Smooth muscle cell of the brain vasculature (primary cell): ENCODE measurements around the gene RUNDC1.
"Not testable (repeated sequence)": the region's sequence is repeated elsewhere in the genome, so short reads cannot be mapped to it uniquely, and the experiment has no call there.

Source experiments
- DNase-seq: peaks from one replicate; pipeline ENCODE4 v3.0.0-alpha.2; 2012; ENCODE audit warnings: low read depth, low spot score

RUNDC1 gene

DNA sequence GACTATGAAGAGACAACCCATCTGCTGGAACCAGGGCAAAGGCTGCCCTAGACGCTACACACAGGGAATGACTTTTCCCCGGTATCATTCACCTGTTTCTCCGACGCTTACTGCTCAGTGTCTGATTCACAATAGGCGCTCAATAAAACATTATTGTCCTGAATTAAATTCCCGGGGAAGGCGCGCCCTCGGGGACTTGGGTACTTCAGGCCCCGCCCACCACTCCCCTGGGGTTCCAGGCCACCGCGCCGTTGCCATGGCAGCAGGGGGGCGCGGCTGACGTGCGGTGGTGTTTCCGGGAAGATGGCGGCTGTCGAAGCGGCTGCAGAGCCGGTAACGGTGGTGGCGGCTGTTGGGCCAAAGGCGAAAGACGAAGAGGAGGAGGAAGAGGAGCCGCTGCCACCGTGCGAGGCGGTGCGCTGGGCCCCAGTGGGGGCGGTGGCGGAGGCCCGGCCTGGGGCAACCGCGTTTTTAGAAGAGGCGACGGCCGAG is at the start of gene RUNDC1:
Gene RUNDC1 (plus strand): TSS at position 292 of the 492 bp plus-strand sequence. CDS start 12 bp downstream, at position 304.
- peak; percentile 55 for DNase-seq

DNA sequence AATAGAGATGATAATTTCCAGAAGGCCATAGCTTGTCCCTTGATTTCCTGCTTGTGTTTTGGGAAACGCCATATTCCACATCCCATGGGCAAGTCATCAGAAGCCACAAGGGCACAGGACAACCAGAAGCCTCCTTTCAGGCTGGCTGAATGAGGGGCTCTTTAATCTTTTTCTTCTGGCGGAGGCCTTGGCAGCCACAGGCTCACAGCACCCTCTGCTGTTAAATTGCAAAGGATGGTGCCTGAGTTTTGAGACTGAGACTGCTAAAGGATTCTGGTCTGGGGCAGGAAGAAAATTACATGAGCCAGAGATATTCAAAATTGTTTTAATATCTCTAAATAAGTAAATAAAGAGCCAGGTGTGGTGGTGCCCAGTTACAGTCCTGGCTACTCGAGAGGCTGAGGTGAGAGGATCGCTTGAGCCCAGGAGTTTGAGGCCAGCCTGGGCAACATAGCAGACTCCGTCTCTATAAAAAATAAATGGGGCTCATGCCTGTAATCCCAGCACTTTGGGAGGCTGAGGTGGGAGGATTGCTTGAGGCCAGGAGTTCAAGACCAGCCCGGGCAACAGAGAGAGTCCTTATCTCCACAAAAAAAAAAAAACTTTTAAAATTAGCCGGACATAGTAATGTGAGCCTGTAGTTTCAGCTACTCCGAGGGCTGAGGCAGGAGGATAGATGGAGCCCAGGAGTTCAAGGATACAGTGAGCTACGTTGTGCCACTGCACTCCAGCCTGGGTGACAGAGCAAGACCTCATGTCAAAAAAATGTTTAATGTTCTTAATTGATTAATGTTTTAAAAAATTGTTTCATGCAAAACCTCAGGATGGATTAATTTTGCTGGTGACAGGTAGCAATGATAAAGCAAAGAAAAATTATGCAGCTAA is 42.4 kb upstream of the RUNDC1 start:
- DNase-seq, result no peak

DNA sequence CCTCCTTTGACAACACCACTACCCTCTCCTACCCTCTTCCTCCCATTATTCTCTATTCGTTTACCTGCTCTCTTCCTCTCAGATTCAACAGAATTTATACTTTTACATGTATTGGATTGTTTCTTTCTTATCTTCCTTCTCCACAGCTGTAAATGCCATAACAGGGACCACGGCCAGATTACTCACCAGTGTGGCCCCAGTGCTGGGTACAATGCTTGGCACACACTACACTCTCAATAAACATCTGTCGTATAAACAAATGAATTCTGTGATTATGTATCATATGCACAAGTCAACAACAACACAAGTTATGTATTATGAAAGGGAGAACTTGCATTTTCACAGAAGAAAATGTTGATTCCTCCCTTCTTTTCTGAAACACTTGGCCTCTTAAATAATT is 36.2 kb upstream of the RUNDC1 start:
- no peak for DNase-seq

DNA sequence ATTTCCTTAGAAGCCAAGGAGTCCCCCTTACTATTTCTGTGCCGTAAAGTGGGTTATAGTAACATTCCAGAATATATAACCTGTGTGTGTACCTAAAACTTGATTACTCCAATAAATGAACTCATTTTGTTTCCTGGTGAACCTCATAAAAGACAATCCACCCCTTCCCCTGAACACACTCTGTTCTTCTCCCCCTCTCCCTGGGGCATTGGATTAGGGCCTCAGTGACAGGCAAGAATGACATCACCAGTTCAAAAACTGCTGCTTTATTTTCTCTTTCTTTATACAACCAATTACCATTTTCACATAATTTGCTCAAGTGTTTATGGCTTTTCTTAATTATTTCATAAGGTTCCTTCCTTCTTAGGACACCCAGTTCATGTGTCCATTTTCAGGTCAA is 33.6 kb upstream of the RUNDC1 start:
- no peak for DNase-seq

DNA sequence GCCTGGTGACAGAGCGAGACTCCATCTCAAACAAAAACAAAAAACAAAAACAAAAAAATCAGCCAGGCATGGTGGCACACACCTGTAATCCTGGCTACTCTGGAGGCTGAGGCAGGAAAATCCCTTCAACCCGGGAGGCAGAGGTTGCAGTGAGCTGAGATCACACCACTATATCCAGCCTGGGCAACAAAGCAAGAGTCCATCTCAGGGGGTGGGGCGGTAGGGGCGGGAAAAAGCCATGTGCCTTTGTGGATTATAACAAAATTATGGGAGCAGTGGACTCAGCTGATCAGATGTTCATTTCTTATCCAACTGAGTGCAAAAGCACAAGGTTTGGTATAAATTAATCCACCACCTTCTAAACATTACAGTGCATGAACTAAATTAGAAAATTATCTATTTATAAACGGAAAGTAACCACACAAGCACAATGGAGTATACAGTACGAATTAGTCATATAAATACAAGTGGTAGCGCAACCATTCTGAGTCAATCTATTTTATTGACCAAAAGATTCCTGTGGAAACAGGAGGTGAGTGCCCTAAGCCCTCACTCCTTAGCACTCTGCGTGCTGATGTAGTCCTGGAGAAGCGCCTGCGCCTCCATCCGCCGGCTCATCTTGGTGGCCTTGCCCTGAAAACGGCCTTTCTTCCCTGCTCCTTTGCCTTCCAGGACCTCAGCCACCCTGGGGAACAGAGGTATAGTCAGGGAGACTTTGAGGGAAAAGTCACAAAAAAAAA is 30.2 kb upstream of the RUNDC1 start:
- DNase-seq, result no peak

DNA sequence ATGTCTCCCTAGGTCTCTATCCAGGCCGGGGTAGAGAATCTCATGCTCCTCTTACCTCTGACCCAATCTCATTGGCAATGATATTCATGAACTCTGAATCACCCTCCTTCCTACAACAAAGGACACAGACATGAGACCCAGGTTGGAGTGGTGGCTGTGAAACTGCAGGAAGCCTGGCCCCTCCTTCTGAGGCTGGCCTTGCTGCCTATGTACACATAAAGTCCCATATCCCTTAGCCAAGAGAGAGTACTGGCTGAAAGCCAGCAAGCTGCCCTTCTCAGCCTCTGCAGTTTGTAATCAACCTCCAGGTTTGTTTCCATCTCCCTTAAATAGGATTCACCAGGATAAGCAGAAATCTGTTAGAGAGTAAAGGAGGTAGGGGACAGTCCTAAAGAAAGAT is 26.7 kb upstream of the RUNDC1 start:
- no peak for DNase-seq

DNA sequence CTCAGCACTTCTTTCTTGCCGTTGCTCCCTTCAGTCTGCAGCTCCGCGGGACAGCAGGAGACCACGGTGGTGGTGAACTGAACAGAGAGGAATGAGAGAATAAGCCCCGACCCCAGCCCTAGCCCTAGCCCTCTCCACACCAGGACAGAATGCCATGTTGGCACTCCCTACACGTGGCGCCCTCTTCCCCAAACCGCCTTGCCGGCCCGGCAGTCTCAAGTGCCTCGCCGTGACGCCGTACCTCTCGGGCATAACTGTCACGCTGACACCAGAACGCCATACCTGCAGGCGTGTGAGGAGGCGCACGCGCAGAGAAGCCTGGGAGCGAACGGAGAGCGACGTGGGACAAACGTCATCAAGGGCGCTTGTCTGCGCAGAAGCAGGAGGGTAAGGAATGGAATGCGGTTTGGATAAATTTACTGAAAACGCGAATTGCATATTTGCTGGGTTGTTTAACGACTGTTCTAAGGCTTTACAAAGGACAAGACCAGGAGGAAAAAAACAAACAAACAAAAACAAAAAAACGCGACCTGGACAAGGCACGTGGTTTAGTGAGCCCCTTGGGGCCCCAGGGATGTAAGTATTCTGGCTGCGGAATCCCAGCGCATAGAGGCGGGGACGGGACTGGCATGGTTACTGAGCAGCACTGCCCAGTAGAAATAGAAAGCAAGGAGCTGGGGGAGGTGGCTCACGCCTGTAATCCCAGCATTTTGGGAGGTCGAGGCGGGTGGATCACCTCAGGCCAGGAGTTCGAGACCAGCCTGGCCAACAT is 16.0 kb upstream of the RUNDC1 start, which contains the start of gene AARSD1:
Gene AARSD1 (minus strand): TSS at position 294 of the 772 bp plus-strand sequence. CDS start 14 bp downstream, at position 280.
- peak; percentile 86 for DNase-seq

DNA sequence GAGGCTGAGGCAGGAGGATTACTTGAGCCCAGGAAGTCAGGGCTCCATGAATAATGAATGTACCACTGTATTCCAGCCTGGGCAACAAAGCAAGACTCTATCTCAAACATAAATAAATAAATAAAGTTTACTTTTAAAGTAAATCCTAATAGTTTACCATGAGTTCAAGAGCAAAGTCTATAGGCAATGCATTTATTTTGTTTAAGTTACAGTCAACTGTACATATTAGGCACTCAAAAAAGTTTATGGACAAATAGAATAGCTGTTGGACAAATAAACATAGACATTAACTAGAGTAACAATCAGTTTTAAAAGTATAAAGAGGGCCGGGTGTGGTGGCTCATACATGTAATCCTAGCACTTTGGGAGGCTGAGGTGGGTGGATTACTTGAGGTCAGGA is 12.4 kb upstream of the RUNDC1 start:
- DNase-seq, result no peak

DNA sequence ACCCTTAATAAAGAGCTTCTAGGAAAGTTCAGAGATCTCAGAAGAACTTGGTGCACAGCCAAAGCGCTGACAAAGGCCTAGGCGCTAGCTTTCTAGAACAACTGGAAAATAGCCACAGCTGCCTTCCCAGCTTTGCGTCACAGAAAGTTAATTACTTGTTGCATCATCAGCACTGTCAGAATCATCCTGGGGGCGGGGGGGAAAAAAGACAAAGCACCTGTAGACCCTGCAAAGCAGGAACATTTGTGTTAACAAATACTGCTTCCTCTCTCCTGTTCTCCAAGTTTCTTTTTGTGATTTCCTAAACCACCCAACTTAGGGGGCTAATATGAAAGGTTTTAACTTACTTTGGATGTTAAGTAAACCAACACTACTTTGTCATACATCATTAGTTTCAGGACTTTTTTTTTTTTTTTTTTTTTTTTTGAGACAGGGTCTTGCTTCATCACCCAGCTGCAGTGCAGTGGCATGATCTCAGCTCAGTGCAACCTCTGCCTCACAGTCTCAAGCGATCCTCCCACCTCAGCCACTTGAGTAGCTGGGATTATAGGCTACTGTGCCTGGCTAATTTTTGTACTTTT is 11.3 kb upstream of the RUNDC1 start:
- DNase-seq, result no peak

DNA sequence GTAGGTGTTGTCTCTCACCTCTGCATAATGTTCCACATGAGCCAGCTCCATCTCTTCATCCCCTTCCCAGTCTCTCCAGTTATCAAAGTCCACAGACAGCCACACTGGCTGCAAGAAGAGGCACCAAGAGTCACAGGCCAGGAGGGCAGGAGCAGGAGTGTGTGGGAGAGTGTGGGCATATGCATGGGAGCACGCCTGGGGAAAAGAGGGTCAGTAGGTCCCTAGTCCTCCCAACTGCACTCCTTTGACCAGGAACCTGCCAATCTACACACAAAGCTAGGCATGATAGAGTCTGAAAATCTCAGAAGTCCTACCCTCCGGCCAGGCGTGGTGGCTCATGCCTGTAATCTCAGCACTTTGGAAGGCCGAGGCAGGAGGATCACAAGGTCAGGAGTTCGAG is 8.8 kb upstream of the RUNDC1 start:
- no peak for DNase-seq

DNA sequence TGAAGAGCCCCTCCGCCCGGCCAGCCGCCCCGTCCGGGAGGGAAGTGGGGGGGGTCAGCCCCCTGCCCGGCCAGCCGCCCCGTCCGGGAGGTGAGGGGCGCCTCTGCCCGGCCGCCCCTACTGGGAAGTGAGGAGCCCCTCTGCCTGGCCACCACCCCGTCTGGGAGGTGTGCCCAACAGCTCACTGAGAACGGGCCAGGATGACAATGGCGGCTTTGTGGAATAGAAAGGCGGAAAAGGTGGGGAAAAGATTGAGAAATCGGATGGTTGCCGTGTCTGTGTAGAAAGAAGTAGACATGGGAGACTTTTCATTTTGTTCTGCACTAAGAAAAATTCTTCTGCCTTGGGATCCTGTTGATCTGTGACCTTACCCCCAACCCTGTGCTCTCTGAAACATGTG is 7.0 kb upstream of the RUNDC1 start:
- not testable (repeated sequence) for DNase-seq

DNA sequence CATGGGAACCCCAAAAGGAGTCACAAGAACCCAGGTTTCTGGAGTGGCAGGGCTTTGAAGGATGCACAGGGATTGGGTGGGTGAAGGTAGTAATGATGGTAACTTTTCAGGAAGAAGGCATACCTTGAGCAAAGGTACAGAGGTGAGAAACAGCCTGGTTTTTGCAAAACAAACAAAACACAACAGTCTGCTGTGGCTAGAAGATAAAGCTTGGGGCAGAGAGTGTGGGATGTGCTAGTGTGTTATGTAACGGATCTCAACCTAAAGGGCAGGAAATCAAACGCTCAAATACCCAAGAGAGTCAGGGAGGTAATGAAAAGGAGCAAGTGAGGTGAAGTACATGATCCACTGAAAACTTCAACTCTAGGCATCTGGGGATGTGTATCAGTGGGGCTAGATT is 5.1 kb upstream of the RUNDC1 start:
- DNase-seq, result no peak

DNA sequence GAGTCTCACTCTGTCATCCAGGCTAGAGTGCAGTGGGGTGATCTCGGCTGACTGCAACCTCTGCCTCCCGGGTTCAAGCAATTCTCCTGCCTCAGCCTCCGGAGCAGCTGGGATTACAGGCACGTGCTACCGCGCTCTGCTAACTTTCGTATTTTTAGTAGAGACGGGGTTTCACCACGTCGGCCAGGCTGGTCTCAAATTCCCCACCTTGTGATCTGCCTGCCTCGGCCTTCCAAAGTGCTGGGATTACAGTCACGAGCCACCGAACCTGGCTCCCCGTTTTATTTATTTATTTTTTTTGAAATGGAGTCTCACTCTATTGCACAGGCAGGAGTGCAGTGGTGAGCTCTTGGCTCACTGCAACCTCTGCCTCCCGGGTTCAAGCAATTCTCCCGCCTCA is 4.7 kb upstream of the RUNDC1 start:
- DNase-seq, result not testable (repeated sequence)

DNA sequence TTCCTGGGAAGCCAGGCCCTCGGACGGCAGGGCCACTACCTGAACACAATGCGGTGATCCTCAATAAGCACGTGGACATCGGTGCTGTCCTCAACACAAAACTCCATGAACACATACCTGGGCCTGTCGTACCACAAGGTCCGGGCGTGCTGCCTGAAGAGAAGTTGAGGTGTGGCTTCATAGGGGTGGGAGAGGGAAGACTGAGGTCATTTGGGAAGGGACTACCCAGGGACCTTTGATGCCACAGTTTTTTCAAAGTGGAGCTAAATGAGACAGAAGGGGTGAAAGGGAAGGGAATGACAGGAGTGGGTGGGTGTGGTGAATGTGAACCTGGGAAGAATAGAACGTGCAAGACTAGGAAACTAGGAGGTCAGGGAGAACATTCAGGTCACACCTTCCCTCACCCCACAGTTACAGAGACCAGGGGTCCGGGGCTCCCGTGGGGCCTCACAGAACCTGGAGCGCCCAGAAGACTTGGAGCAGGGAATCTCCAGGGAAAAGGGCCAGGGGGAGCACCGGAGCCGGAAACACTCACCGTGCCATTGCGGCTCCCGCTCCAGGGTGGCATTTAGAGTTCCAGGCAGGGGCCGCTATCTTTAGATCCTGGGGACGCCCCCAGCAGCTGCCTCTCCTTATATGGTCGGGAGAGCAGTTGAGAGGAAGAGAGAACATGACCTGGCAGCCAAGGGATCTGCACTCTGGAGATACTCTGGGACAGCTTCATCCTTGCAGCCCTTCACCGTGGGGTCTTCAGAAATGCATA is 673 bp upstream of the RUNDC1 start, which contains the start of gene PTGES3L:
Gene PTGES3L (minus strand): TSS at position 570 of the 763 bp plus-strand sequence. CDS start 27 bp downstream, at position 543.
- DNase-seq, result no peak

DNA sequence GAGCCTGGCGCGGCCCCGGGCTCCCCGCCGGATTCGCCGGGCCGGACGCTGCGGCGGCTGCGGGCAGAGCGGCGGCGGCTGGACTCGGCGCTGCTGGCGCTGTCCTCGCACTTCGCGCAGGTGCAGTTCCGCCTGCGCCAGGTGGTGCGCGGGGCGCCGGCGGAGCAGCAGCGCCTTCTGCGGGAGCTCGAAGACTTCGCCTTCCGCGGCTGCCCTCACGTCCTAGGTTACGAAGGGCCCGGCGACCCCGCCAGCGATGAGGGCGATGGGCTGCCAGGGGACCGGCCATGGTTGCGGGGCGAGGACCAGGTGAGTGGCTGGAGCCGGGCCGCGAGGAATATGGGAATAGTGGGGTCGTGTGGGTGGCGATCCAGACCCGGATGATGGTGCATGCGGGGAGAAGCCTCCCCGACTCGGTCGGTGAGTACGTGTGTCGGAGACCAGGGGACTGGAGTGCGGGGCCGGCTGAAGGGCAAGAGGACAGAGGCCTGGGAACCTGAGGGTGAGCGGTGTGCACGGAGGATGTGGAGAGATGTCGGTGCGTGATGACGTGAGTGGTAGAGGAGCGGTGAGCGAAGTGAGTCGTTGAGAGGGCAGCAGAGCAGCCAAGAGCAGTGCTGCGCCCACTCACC is 517 bp downstream of the RUNDC1 start:
- DNase-seq, result no peak

DNA sequence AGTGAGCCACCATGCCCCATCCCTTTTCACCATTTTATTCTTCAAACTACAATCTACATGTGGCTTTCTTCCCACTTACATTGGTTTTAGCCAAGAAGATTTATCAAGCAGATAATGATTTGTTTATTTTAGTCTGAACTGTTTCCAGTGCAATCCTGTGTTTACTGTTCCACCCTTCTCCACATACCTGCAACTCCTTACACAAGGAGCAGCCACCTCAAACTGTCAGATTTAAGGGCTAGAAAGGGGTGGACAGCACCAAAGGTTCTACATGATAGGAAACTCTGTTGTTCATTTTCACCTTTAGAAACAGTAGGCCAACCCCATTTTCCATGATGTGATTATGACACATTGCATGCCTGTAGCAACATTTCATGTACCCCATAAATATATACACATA is 1.9 kb downstream of the RUNDC1 start:
- no peak for DNase-seq

DNA sequence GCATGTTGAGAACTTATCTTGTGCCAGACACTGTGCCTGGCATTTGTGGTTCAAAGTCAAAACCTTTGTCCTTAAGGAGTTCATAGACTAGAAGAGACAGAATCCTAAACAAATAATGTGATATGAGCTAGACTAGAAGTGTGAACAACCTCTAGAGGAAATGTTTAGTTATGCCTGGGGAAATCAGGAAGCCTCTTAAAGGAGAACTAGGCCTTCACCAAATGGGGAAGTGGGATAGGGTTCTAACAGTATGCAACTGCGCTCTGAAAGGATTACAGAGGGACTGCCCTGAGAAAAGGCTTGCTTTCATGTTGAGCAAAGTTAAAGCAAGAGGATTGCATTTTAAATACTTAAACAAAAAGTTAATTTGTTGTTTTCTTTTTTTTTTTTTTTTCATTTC is 4.9 kb downstream of the RUNDC1 start:
- DNase-seq, result no peak

DNA sequence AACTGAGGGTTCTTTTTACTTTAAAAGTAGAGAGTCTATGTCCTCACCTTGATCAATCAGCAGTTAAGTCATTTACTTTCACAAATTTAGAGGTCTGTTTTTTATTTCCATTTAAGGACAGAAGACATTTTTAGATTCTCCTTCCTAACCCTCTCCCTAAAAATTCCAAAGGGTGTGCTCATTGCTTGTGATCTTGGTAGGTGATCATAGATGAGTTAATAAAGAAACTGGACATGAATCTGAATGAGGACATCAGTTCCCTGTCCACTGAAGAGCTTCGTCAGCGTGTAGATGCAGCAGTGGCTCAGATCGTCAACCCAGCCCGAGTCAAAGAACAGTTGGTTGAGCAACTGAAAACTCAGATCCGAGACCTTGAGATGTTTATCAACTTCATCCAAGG is 8.8 kb downstream of the RUNDC1 start:
- DNase-seq, result no peak

DNA sequence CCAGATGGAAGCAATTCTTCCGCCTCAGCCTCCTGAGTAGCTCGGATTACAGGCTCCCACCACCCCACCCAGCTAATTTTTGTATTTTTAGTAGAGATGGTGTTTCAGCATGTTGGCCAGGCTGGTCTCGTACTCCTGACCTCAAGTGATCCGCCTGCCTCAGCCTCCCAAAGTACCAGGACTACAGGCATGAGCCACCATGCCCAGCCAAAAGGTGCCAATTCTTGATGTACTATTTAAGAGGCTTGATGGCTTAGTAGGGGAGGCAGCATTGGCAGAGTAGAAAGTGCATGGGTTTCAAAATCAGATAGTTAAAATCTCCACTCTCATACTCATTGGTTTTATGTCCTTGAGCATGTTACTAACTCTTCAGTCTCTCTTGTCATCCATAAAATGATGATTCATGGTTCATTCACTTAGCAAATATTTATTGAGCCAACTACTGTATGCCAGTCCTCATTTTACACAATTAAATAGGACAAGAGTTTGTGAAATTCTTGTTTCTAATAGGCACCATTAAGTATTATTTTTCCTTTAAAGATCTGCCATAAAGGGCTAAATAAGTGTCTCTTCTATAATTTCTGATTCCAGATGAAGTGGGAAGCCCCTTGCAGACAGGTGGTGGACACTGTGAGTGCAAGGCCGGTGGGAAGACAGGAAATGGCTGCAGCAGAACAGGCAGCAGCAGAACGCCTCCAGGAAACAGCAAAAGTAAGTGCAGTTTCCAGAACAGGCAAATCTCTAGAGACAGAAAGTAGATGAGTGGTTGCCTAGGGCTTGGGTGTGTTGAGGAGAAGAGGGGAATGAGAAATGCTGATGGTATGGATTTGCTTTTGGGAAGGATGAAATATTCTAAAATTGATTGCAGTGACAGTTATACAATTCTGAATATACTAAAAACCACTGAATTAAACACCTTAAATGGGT is 9.6 kb downstream of the RUNDC1 start:
- DNase-seq, result no peak
